Ovary (tissue), 9 donors: ENCODE results near the gene PLCB4. TPM values are rescaled to one million over a fixed set of nuclear protein-coding genes. Genes with fewer than 3 reads are reported as not detected.

Experiments
- DNase-seq, 5 donors: peaks; one replicate each; pipeline ENCODE4 v3.0.0-alpha.2; 2019 to 2020
- H3K27ac ChIP-seq, 2 donors: fragments of 200-600 bp; one replicate each; pipeline versions ENCODE4 v1.5.1 to v1.8.0; 2019 to 2022
- H3K27me3 ChIP-seq: fragments of 200-600 bp; one replicate; pipeline ENCODE4 v1.8.0; 2022
- H3K36me3 ChIP-seq: fragments of 200-600 bp; sonication (generic); one replicate; pipeline ENCODE4 v1.5.1; 2019
- H3K4me1 ChIP-seq: one replicate; pipeline ENCODE4 v1.8.1; 2013; ENCODE audit warnings: mild to moderate bottlenecking, moderate library complexity; ENCODE audit not compliant: insufficient read depth
- H3K4me3 ChIP-seq: fragments of 200-600 bp; sonication (generic); one replicate; pipeline ENCODE4 v1.5.1; 2017
- H3K9me3 ChIP-seq, 2 donors: fragments of 200-600 bp in 1 of 2; sonication (generic) in 1 of 2; one replicate each; pipeline versions ENCODE4 v1.5.1 to v1.8.1; 2013 to 2019; ENCODE audit warnings: mild to moderate bottlenecking in 1 of 2, moderate library complexity in 1 of 2
- CTCF ChIP-seq, 3 donors: fragments of 450-650 bp in 2 of 3; fragments of 200-600 bp in 1 of 3; IDR thresholded peaks; one replicate each; pipeline versions ENCODE4 v1.5.1 to v1.8.0; 2016 to 2022; ENCODE audit warnings: antibody characterized with exemption in 3 of 3, mild to moderate bottlenecking in 1 of 3
- EP300 ChIP-seq: sonication (generic); formaldehyde crosslinking; IDR thresholded peaks from one replicate; pipeline ENCODE4 v1.6.1; 2017; ENCODE audit warnings: antibody characterized with exemption
- POLR2A ChIP-seq: fragments of 450-650 bp; IDR thresholded peaks from one replicate; pipeline ENCODE4 v1.6.1; 2017; ENCODE audit warnings: antibody characterized with exemption, mild to moderate bottlenecking, moderate library complexity
- whole genome bisulfite sequencing, 3 donors: extraction: QIAGEN DNeasy Blood & Tissue Kit in 1 of 3; methylation state at CpG; one replicate each; pipeline versions ENCODE4 v1.1.5 to v1.1.7; 2013 to 2017; 5-methylcytosine and 5-hydroxymethylcytosine counted together
- intact Hi-C, 4 donors: fragments of 100-400 bp; cut with DNase I; formaldehyde crosslinking; loops; one replicate each; pipeline versions ENCODE4 v1.11.0 to v1.15.1; 2022 to 2023
- polyA plus RNA-seq, 2 donors: library from polyadenylated mRNA; stranded (reverse); fragments of 200-250 nt in 1 of 2; fragments of 350-450 nt in 1 of 2; fragmentation: Illumina TruSeq in 1 of 2; extraction: RNeasy Lipid Tissue Mini Kit (QIAGEN cat#74804) in 1 of 2; gene quantifications; one replicate each; pipeline ENCODE4 v1.2.3, GENCODE V29; 2013 to 2014
- total RNA-seq, 7 donors: library from RNA; depleted of rRNA in 2 of 7; stranded (reverse); fragments of >200 nt in 2 of 7; fragmentation: NEBNext Ultra II Directional in 3 of 7; extraction: Animal tissue kit (Norgen Biotek cat#: 25700) in 3 of 7; gene quantifications; one replicate each; pipeline versions ENCODE4 v1.1.0 to v1.2.4, GENCODE V29; 2016 to 2023
- donor health status: DM: no; HTN: no; CAD: no; lungs with moderate emphysema.
- donor health status: DM: no; HTN: no; CAD: no.
- donor health status: Bipolar disorder and iron deficiency.
- donor health status: DM: yes; HTN: yes; CAD: no.
- donor health status: DM: no; HTN: no; CAD: no.
- donor health status: DM: yes; HTN: yes; CAD: no.

Gene PLCB4
- total and polyA plus RNA-seq, 9 donors: 2.8 to 11.8 (median 5.6) TPM

- Histone ChIP-seq H3K9me3 (no peaks in the 10 kb centered on the region), H3K27me3 (no peaks in the 10 kb centered on the region), H3K27ac (no peak overlapping the region), H3K36me3 (no peaks in the 10 kb centered on the region), H3K4me1 (no peaks in the 10 kb centered on the region), H3K4me3 (no peak overlapping the region)
- DNase-seq: no peak
- 71 to 83% (median 76%) methylated on average over 1 of the region's 1 CpG for WGBS, 3 donors
- intact Hi-C loops: no loop called here
- no peak for TF ChIP-seq CTCF (IDR thresholded peaks at IDR 0.05)
Measured at GRCh38 chr20:9200620-9201019, 131.7 kb downstream of the PLCB4 start.

- whole genome bisulfite sequencing, 3 donors: 85 to 95% (median 87%) methylated on average over 3 of the region's 3 CpGs
- intact Hi-C loops: no loop called here
- DNase-seq: no peak
- Histone ChIP-seq H3K4me1 (no peaks in the 10 kb centered on the region), H3K27me3 (no peaks in the 10 kb centered on the region), H3K36me3 (no peaks in the 10 kb centered on the region), H3K27ac (no peak overlapping the region), H3K4me3 (no peak overlapping the region), H3K9me3 (no peaks in the 10 kb centered on the region)
- TF ChIP-seq EP300: no peak
- no peak for TF ChIP-seq CTCF (IDR thresholded peaks at IDR 0.05)
- TF ChIP-seq POLR2A: no peak
Measured at GRCh38 chr20:9202420-9203080, 133.7 kb downstream of the PLCB4 start.

DNA sequence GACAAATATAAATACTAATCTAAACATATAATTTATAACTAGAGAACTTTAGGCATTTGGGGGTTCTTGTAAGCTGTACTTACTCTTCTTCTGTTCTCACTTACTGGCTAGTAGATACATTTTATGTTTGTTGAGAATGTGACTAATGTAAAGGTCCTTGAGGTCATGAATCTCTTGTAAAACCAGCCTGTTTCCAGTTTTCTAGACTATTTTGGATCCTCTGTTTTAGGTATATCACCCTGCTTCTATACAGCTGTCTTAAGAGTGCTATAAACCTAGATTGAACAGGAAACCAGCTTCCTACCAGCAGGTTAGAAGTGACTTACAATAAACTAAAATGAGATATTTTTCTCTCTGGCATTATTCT lies 134.2 kb downstream of the PLCB4 start:
- no peak overlapping the region for H3K27ac ChIP-seq
- H3K4me1 ChIP-seq: no peaks in the 10 kb centered on the region
- no peaks in the 10 kb centered on the region for H3K36me3 ChIP-seq
- intact Hi-C loops: no loop called here
- no peaks in the 10 kb centered on the region for H3K27me3 ChIP-seq
- H3K4me3 ChIP-seq: no peak overlapping the region
- no peak for DNase-seq
- TF ChIP-seq EP300 (no peak), CTCF (IDR thresholded peaks at IDR 0.05) (no peak), POLR2A (no peak)
- H3K9me3 ChIP-seq: no peaks in the 10 kb centered on the region

GRCh38 chr20:9204979-9205378 lies 136.1 kb downstream of the PLCB4 start:
- intact Hi-C loops: no loop called here
- no peak for DNase-seq
- no peaks in the 10 kb centered on the region for H3K27me3 ChIP-seq
- H3K9me3 ChIP-seq: no peaks in the 10 kb centered on the region
- H3K4me3 ChIP-seq: no peak overlapping the region
- no peak overlapping the region for H3K27ac ChIP-seq
- no peaks in the 10 kb centered on the region for H3K36me3 ChIP-seq
- no peaks in the 10 kb centered on the region for H3K4me1 ChIP-seq
- WGBS, 3 donors: 79 to 92% (median 86%) methylated on average over 5 of the region's 5 CpGs
- no peak for TF ChIP-seq POLR2A
- TF ChIP-seq CTCF (IDR thresholded peaks at IDR 0.05): no peak
- TF ChIP-seq EP300: no peak
